ENCODE results near the gene BAHCC1.

- TF ChIP-seq CTCF (IDR thresholded peaks at IDR 0.05 in 2 of 3, conservative IDR thresholded peaks at IDR 0.05 in 1 of 3; ENCODE audit: control insufficient read depth in 2 of 3, extremely low read depth in 1 of 3, insufficient read depth in 1 of 3, low read depth in 3 of 3, low read length in 3 of 3) (no peak), SREBF2 (IDR thresholded peaks at IDR 0.05; ENCODE audit: low read length) (no peak), POLR2AphosphoS5 (IDR thresholded peaks at IDR 0.05; ENCODE audit: low read length) (no peak), SUZ12 (IDR thresholded peaks at IDR 0.05; ENCODE audit: unreplicated experiment) (no peak), GABPA (IDR thresholded peaks at IDR 0.05; ENCODE audit: low read depth) (no peak), BCLAF1 (IDR thresholded peaks at IDR 0.05) (no peak), USF2 (IDR thresholded peaks at IDR 0.05; ENCODE audit: borderline replicate concordance, low read depth, low read length) (no peak)
Measured at GRCh38 chr17:81453076-81453475, 57.8 kb downstream of the BAHCC1 start.
